Osteoblast (primary cell): ENCODE measurements around the gene TECTB. TPM values are rescaled to one million over a fixed set of nuclear protein-coding genes. Genes with fewer than 3 reads are reported as not detected.

Experiments used
- DNase-seq: peaks from one replicate; pipeline ENCODE4 v3.0.0; 2011; ENCODE audit warnings: low spot score, mixed read lengths; ENCODE audit not compliant: insufficient read length; ENCODE audit errors: missing footprints
- H2AFZ ChIP-seq: 2 replicates; pipeline ENCODE4 v1.6.0; 2011; ENCODE audit warnings: mild to moderate bottlenecking, low read length
- H3K27ac ChIP-seq: 2 replicates; pipeline ENCODE4 v1.5.1; 2011; ENCODE audit warnings: mild to moderate bottlenecking, low read depth, low read length, moderate library complexity
- H3K27me3 ChIP-seq: 2 replicates; pipeline ENCODE4 v1.6.0; 2012; ENCODE audit warnings: mild to moderate bottlenecking, control low read depth, inconsistent platforms, low read length, moderate library complexity; ENCODE audit not compliant: insufficient read depth
- H3K36me3 ChIP-seq: 2 replicates; pipeline ENCODE4 v1.5.1; 2011; ENCODE audit warnings: mild to moderate bottlenecking, low read length, control low read depth, moderate library complexity; ENCODE audit not compliant: insufficient read depth
- H3K4me1 ChIP-seq: 2 replicates; pipeline ENCODE4 v1.5.1; 2011; ENCODE audit warnings: mild to moderate bottlenecking, low read length, control low read depth, moderate library complexity; ENCODE audit not compliant: insufficient read depth
- H3K4me2 ChIP-seq: 2 replicates; pipeline ENCODE4 v1.6.0; 2011; ENCODE audit warnings: mild to moderate bottlenecking, low read length; ENCODE audit not compliant: insufficient read depth
- H3K4me3 ChIP-seq: fragments of 200-600 bp; sonication (generic); 3 replicates; pipeline ENCODE4 v1.5.1; 2012; ENCODE audit warnings: mild to moderate bottlenecking, low read length, inconsistent platforms; ENCODE audit not compliant: insufficient read depth
- H3K79me2 ChIP-seq: 2 replicates; pipeline ENCODE4 v1.6.0; 2012; ENCODE audit warnings: mild to moderate bottlenecking, low read length, control low read depth, inconsistent platforms; ENCODE audit not compliant: insufficient read depth
- H3K9me3 ChIP-seq: 2 replicates; pipeline ENCODE4 v1.5.1; 2011; ENCODE audit warnings: low read depth, low read length, control low read depth
- H4K20me1 ChIP-seq: 2 replicates; pipeline ENCODE4 v1.6.0; 2012; ENCODE audit warnings: mild to moderate bottlenecking, low read length, control low read depth; ENCODE audit not compliant: insufficient read depth
- CTCF ChIP-seq: IDR thresholded peaks from 2 replicates; pipeline ENCODE4 v1.5.1; 2011; ENCODE audit warnings: mild to moderate bottlenecking, low read depth, low read length, moderate library complexity; ENCODE audit errors: extremely low read depth
- total RNA-seq: library from RNA; depleted of rRNA; stranded (reverse); fragments of >200 nt; gene quantifications from 2 replicates; pipeline ENCODE4 v1.2.3, GENCODE V29; 2012

TECTB gene
- total RNA-seq, 1 donor, result not detected

GRCh38 chr10:112332022-112332421 is 48.8 kb downstream of the TECTB start:
- no peaks in the 10 kb centered on the region for H3K4me1 ChIP-seq
- H2AFZ ChIP-seq, result no peak overlapping the region
- no peaks in the 10 kb centered on the region for H3K79me2 ChIP-seq
- no peaks in the 10 kb centered on the region for H3K9me3 ChIP-seq
- H3K36me3 ChIP-seq, result no peaks in the 10 kb centered on the region
- TF ChIP-seq CTCF, result no peak
- no peak overlapping the region for H3K4me2 ChIP-seq
- peaks cover 5% of the 10 kb centered on the region for H3K27me3 ChIP-seq
- no peaks in the 10 kb centered on the region for H4K20me1 ChIP-seq
- H3K4me3 ChIP-seq, result no peak overlapping the region
- H3K27ac ChIP-seq, result no peak overlapping the region
- DNase-seq, result no peak

- Histone ChIP-seq H3K27me3 (peaks cover 5% of the 10 kb centered on the region), H3K9me3 (no peaks in the 10 kb centered on the region), H3K4me3 (no peak overlapping the region), H2AFZ (no peak overlapping the region), H3K4me1 (no peaks in the 10 kb centered on the region), H3K4me2 (no peak overlapping the region), H3K79me2 (no peaks in the 10 kb centered on the region), H4K20me1 (no peaks in the 10 kb centered on the region), H3K36me3 (no peaks in the 10 kb centered on the region), H3K27ac (no peak overlapping the region)
- TF ChIP-seq CTCF, result no peak
- no peak for DNase-seq
Measured at GRCh38 chr10:112332509-112333228, 49.5 kb downstream of the TECTB start.

GRCh38 chr10:112333452-112333851 is 50.3 kb downstream of the TECTB start:
- no peak for DNase-seq
- Histone ChIP-seq H4K20me1 (no peaks in the 10 kb centered on the region), H3K27me3 (peaks cover 5% of the 10 kb centered on the region), H3K79me2 (no peaks in the 10 kb centered on the region), H3K4me1 (no peaks in the 10 kb centered on the region), H2AFZ (no peak overlapping the region), H3K36me3 (no peaks in the 10 kb centered on the region), H3K27ac (no peak overlapping the region), H3K4me2 (no peak overlapping the region), H3K4me3 (no peak overlapping the region), H3K9me3 (no peaks in the 10 kb centered on the region)
- TF ChIP-seq CTCF, result no peak

- Histone ChIP-seq H3K4me3 (no peak overlapping the region), H3K27ac (no peak overlapping the region), H3K36me3 (no peaks in the 10 kb centered on the region), H2AFZ (peak overlapping the region; percentile 26), H4K20me1 (no peaks in the 10 kb centered on the region), H3K79me2 (no peaks in the 10 kb centered on the region), H3K4me2 (no peak overlapping the region), H3K27me3 (peaks cover 5% of the 10 kb centered on the region), H3K4me1 (no peaks in the 10 kb centered on the region), H3K9me3 (no peaks in the 10 kb centered on the region)
- DNase-seq, result no peak
- TF ChIP-seq CTCF, result no peak
Measured at GRCh38 chr10:112335111-112335867, 52.1 kb downstream of the TECTB start.
